ENCODE measurements around the gene MST1R.

DNA sequence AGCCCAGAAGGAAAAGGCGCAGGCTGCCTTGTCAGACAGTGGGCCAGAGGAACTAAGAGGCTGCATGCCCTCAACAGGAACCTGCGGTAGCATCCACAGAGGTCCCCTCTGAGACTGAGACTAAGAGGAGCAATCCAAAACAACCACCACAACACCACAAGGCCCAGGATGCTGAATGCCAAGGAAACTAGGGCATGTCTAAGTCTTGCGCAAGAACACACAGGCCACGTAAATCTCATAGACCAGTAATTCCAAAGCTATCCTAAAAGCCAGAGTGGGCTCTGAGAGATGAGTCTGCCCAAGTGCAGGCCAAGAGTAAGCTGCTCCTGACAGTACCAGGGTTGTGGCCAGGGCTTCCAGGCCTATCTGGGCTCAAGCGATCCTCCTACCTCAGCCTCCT is 13.0 kb upstream of the MST1R start:
- no peak for TF ChIP-seq POLR2A (IDR thresholded peaks at IDR 0.05)
- TF ChIP-seq, protein P1, sequence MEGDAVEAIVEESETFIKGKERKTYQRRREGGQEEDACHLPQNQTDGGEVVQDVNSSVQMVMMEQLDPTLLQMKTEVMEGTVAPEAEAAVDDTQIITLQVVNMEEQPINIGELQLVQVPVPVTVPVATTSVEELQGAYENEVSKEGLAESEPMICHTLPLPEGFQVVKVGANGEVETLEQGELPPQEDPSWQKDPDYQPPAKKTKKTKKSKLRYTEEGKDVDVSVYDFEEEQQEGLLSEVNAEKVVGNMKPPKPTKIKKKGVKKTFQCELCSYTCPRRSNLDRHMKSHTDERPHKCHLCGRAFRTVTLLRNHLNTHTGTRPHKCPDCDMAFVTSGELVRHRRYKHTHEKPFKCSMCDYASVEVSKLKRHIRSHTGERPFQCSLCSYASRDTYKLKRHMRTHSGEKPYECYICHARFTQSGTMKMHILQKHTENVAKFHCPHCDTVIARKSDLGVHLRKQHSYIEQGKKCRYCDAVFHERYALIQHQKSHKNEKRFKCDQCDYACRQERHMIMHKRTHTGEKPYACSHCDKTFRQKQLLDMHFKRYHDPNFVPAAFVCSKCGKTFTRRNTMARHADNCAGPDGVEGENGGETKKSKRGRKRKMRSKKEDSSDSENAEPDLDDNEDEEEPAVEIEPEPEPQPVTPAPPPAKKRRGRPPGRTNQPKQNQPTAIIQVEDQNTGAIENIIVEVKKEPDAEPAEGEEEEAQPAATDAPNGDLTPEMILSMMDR (IDR thresholded peaks at IDR 0.05), result no peak

All from lower leg skin (tissue), 3 donors.